ENCODE measurements around the gene CDC42BPA.

CDC42BPA gene

DNA sequence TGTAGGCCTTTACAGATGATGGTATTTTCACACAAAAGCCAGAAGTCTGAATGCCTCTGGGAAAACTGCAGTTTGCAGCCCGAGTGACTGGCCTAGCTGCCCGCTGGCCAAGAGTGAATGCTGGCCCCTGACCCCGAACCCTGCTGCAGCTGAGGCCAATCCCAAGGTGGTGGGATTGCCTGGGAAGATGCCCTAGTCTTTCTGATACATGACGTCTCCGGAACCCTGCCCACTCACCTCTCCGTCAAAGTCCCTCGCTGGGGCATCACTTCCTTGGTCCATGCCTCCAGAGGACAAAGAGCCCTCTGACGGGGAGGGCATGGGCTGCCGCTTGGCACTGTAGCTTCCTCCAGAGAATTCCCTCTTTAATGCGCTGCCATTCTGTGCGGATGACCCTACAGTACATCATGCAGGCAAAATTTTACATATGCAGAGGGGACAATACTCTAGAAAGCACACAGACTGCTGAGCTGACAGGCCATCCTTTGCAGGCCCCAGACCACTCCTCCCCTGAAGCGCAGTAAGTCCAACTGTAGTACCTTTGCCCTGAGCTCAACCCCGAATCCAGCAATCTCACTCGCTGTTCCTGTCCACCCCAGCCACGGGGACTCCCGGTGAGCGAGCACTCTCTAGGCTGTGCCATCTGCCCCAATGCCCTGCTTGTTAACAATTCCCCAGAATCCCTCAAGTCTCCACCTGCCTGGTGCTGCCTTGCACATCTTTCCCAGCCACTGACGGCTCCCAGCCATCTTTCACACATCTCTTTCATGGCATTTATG is 323.5 kb downstream of the CDC42BPA start:
- DNase-seq (ENCODE audit: low read depth): no peak

DNA sequence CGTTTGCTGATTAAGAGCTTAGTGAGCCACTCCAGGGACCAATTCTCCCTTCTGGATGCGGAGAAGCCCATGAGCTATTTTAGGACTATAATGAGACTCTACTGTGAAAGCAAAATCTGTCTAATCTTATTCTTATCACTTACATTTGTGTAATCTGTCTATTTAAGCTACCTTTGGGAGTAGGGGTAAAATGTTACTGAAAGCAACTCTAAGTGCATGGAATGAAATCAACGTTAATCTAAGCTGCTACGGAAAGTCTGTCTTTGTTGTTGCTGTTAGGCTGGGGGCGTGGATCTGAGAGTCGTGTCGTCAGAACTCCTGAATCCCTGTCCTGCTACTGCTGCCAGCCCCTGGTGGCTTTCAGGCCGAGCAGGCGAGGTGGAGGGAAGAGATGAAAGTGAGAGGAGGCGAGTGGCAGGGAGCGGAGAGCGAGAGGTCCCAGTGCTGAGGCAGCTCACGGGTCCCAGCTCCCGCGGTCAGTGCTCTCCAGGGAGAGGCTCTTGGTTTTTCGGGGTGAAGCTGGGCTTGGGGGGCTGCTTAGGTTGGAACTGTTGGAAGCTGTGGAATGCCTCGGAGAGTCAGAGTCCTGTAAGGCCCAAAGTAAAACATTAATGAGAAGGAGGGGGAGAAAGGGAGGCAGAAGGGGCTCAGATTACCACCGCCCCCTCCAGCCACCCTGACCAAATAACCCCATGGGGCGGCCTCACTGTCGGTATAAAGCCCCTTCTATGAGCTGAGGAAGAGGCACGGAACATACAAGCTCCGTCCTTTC is 324.3 kb downstream of the CDC42BPA start:
- DNase-seq (ENCODE audit: low read depth): no peak

DNA sequence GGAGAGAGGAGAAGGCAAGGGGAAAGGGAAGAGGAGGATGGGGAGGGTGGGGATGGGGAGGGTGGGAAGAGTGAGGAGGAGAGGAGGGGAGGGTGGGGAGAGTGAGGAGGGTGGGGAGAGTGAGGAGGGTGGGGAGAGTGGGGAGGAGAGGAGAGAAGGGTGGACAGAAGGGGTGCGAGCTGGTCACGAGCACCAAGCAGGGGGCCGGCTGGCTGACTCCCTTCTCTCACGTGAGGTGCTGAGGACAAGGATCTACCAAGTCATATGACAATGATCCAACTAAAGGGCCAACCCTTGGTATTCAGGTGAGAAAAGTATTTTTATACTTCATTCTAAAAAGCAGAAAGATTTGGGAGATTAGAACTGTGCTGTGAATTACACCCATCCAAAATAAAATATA is 326.4 kb downstream of the CDC42BPA start:
- no peak for DNase-seq (ENCODE audit: low read depth)

DNA sequence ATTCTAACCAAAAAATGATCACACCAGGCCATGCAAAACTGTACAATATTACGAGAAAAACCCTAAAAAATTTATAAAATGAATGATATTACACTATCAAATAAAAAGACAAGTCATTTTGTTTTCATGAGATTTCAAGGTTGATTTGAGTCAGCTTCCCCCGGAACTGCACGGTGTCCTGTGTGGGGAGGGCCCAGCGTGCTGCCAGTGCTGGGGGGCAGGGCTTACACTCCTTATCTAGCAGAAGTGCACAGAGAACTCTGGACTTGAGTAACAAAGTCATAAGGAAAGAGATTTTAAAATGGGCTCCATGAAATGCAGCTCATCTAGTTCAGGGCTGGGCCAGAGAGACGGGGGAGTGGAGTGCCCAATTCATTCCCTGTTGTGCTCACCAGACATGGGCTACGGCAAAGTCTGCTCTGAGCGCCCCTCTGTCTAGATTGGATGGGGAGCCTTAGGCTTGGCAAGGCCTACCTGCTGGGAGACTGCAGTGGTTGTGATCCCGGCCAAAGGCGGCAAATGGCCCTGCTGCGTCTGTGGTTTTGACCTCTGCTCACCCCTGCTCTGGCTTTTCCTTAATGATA is 328.1 kb downstream of the CDC42BPA start:
- DNase-seq (ENCODE audit: low read depth): no peak

DNA sequence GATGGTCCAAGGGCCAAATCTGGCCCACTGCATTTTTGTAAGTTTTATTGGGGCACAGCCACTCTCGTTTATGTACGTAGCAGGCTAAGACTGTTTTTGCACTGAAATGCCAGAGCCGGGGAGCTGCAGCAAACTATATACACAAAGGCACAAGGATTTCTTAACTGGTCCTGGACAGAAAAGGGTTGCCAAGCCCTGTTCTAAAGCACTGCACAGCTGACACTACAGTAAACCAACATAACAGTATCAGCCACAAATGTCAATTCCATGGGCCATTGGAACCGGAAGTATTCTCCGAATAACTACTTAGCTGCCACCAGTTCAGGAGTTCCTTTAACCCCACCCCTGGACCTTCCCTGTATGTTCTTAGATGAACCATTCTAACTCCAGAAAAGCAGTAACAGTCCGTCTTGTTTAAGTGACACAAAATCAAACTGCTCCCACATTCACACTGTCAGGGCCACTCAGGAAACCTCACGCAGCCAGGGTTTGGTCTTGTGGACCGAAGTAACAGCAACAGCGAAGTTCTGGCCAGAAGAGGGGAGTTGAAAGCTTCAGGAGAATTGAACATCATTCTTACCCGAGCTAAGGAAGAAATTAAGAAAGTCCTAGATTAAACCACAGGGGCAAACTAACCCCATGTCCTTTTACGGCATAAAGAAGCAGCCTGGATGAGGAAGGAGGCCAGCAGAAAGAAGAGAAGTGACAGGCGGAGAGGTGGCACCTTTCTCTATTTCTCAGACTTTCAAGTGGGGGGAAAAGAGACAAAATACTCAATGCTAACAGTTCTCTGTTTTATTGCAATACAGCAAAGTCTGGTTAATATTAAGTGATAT is 329.0 kb downstream of the CDC42BPA start:
- DNase-seq (ENCODE audit: low read depth): no peak

DNA sequence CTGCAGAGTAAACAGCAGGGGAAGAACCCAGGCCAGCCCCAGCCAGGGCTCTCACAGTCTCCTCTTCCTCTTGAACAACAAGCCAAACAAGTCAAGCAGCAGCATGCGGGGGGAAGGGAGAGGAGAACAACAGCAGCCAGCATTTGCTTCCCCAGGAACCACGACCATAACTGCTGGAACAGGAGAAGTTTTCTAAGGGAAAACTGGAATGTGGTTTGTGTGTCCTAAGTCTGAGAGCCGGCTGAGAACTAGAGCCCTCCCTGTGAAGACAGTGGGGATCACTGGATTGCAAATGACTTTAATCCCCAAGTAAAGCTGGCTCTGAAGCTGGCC is 330.0 kb downstream of the CDC42BPA start:
- no peak for DNase-seq (ENCODE audit: low read depth)

DNA sequence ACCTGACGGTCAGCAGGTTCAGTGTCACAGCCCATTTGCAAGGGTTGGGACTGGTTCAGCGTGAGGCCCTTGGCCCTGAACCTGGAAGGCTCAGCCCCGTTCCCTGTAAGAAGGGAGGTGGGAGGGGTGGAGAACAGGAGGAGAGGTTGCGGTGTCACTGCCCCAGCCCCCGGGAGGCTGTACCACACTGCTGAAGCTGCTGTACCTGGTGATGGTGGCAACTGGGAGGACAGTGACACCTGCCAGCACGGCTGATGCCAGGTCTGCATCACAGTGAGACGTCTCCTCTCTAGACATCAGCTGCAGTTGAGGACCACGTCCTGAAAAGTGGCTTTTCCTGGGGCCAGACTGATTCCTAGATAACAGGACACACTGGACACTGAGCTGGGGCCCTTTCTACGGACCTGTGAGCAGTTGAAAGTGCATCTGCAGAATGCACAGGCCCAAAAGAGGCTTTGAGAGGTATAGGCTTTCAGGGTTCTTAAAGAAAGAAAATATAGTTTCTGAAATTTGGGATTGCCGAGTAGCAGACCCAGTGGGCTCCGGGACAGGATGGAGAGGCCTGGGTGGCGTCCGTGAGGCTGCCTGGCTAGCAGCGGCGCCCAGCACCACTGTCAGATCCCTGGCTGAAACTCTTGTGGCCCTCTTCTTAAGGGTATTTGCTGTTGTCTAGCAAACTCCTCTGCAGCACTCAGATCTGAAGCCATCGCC is 330.5 kb downstream of the CDC42BPA start:
- no peak for DNase-seq (ENCODE audit: low read depth)

DNA sequence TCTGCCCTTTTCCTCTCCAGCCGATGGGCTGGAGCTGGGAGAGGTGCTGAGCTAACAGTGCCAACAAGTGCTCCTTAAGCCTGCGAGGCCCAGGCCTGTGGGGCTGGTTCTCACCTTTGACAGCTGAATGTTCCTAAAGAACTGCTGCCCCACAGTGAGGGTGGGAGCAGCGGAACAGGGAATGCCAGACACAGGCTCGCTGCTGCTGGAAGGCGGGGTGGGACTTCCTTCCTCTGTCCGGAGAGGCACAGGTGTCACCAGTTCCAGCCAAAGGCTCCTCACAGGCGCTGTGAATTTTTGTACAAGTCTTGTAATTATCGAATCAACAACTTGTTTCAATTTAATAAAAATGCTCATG is 331.1 kb downstream of the CDC42BPA start:
- DNase-seq (ENCODE audit: low read depth): no peak

DNA sequence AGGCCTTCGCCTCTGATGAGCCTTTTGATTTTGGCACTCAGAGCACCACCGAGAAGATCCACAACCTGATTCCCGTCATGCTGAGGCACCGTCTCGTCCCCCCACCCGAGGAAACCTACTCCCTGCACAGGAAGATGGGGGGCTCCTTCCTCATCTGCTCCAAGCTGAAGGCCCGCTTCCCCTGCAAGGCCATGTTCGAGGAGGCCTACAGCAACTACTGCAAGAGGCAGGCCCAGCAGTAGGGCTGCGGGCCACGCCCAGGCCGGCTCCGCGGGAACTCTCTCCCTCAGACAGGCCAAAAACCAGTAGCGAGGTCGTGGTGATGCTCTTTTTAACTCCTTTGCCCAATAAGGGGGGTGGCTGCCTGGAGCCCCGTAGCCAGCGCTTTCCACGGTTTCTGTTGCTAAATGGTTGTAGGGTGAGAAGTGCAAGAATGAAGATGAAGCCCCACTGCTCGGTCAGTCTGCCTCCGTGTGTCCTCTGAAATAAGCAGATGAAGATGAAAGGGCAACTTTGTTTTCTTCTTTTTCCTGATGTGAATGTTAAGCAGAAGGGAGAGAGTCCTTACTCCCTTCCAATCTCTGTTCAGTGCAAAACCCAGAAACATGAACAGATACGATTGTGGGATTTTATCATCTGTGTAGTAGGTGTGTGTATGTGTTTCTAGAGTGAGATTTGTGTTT is 331.7 kb downstream of the CDC42BPA start:
- no peak for DNase-seq (ENCODE audit: low read depth)

DNA sequence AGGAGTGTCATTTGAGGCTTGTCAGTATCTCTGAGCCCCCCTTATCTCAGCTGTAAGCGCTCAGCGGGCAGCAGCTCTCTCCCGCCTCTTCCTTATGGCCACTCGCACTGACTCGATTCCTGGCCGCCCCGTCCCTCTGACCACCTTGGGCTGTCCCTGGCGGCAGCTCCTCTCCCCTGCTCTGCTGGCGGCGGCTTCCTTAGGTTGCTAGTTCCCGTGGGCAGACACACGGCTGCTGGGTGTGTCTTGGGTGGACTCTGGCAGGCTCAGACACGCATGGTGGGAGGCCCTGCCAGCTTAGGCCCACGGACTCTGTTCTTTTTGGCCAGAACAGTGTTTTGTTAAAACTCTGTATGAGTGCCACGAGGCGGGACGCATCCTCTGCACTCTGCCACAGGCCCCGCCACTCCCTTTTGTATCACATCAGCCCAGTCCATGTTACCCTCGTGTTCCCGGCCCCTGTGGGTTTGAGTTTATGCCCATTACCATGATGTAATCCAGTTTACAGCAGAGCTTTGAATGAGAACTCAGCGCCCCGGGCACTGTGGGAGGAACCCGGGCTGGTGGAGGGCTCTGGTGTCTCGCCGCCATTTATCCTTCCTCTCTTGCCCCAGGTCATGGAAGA is 332.3 kb downstream of the CDC42BPA start:
- no peak for DNase-seq (ENCODE audit: low read depth)

DNA sequence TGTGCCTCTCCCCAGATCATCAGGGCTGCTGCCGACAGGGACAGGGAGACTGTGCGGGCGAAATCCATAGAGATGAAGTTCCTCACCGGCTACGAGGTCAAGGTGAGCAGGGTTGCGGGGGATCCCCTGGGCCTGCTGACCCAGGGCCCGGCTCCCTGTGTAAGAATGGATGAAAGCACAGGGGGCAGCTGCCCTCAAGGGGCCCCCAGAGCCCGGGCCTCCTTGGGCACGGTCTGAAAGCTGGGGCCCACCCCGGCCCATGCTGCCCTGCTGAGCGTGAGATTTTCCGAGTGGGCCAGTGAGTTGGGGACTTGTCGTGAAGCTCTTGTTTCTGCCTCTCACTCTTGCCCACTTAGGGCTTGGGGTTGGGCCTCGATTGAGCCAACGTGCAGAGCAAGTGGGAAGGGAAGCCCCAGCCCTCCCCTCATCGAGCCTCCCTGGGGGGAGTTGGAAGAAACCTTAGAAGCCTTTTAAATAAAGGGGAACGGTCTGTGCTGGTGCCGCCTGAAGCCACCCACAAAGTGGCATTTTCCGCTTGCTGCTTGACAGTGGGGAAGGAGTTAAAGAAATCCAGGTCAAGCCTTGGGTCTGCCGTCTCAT is 333.0 kb downstream of the CDC42BPA start:
- DNase-seq (ENCODE audit: low read depth): no peak

DNA sequence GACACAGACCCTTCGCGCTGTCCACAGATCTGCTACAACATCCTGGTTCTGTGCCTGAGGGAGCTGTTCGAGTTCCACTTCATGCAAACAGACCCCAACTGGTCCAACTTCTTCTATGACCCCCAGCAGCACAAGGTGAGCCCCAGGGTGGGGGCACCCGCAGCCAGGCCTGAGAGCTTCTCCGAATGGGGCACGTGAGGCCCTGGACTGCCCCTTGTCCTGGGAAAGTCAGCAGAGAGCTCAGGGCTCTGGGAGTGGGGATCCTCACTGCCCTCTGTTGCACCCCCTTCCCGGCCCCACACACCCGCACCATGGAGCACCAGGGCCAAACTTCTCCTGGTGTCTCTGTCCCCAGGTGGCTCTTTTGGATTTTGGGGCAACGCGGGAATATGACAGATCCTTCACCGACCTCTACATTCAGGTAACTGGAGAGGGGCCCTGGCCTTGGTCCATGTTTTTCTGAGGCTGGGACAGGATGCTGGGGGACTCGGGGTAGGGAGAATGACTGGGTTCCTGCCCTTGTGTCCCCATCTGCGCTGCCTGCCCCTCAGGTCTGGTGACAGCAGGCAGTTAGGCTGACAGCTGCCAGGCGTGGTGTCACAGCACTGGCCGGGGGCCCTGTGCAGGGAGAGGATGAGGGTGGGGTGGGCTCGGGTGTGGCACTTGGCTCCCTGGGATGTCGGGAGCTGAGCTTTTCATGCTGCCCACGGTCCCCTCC is 333.6 kb downstream of the CDC42BPA start:
- no peak for DNase-seq (ENCODE audit: low read depth)

DNA sequence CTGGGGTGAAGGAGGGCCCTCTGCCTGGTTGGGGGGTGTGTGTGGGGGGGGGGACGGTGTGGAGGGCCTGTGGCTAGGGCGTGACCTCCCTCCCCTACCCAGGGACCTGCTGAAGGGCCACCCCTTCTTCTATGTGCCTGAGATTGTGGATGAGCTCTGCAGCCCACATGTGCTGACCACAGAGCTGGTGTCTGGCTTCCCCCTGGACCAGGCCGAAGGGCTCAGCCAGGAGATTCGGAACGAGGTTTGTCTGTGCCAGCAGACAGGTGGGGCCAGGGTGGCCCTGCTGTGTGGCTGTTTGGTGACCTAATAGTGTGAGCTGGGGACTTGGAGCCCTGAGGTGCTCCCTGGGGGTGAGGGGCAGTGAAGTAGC is 334.3 kb downstream of the CDC42BPA start:
- no peak for DNase-seq (ENCODE audit: low read depth)

DNA sequence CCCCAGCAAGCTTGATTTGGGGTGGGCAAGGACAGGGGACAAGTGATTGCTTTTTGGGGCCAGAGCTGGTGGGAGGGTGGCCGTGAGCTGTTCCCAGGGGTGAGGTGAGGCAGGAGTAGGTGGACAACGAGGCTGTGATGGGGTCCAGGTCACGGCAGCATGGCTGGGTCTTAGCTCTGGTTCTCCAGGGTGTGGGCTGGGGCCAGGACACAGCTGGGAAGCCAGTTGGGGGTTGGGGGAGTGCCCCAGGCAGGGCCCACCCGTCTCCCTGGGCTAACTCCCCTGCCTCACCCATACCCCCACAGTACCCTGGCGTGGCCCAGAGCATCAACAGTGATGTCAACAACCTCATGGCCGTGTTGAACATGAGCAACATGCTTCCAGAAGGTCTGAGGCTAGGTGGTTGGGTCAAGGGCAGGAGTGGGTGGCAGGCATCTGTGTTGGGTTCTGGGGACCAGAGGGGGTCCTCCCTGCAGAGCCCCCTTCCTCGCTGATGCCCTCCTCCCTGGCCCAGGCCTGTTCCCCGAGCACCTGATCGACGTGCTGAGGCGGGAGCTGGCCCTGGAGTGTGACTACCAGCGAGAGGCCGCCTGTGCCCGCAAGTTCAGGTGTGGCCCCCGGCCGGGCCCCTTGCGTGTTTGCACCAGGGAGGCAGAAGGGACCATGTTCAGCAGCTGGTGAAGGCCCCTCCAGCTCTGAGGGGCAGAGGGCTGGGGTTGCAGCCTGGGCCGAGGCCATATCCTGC is 334.9 kb downstream of the CDC42BPA start:
- DNase-seq (ENCODE audit: low read depth): no peak

DNA sequence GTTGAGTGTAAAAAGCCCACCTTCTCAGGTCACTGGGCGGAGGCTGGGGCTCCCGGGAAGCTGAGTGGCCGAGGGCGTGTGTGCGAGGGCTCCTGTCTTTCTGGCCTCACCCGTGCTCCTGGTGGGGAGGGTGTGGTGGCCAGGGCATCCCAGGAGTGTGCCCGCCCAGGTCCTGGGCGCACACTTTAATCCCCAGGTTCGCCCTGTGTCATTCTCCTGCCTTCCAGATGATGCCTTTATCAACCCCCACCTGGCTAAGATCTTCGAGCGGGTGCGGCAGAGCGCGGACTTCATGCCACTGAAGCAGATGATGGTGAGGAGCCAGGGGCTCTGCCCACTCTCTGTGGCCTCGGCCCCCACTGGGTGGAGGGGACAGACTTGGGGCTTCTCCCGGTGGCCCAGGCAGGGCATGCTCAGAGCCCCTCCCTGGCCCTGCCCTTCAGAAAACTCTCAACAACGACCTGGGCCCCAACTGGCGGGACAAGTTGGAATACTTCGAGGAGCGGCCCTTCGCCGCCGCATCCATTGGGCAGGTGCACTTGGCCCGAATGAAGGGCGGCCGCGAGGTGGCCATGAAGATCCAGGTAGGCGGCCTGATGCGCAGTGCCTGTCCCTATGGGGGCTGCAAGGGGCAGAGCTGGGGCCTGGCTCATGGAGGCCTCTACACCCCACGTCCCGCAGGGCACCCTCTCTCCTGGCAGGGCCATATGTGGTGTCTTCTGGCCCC is 335.7 kb downstream of the CDC42BPA start:
- no peak for DNase-seq (ENCODE audit: low read depth)

DNA sequence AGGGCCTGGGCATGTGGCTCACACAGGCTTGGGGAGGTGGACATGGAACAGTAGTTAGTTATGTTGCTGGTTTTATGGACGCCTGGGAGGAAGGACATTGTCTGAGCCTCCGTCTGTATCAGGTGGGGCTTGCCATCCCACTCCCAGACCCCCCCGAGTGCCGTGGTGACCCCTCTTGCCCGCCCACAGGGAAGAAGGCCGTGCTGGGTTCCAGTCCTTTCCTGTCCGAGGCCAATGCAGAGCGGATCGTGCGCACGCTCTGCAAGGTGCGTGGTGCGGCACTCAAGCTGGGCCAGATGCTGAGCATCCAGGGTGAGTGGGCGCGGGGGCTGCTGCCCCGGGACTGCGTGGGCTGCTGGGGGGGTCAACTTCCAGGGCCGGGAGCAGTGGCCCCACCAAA is 336.5 kb downstream of the CDC42BPA start:
- DNase-seq (ENCODE audit: low read depth): no peak

DNA sequence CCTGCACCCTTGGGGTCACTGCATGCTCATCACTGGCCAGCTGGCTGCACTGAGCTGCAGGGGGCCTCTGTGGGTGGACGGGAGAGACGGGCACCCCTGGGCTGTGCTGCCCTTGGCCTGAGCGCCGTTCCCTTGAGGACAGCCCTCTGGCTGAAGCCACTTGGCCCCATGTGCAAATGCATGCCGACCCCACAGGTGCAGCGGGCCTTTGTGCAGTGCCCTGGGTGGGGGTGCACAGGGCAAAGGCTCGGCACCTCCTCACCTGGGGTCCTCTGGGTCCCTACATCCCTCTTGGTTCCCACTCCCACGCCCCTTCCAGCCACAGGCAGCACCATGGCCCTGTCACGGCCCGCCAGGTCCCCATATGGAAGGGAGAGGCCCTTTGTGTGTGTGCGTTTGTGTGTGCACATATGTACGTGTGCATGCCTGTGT is 336.9 kb downstream of the CDC42BPA start:
- no peak for DNase-seq (ENCODE audit: low read depth)
